Mucosa of rectum (tissue), 2 donors: ENCODE data around the gene SDF2L1.
"Not testable (repeated sequence)": the region's sequence is repeated elsewhere in the genome, so short reads cannot be mapped to it uniquely, and the experiment has no call there.

Source experiments
- H3K27ac ChIP-seq, 2 donors: one replicate each; pipeline ENCODE4 v1.7.0; 2013; ENCODE audit warnings: inconsistent platforms in 2 of 2, low read depth in 2 of 2, low read length in 2 of 2
- H3K27me3 ChIP-seq, 2 donors: one replicate each; pipeline ENCODE4 v1.7.0; 2013; ENCODE audit warnings: low read length in 2 of 2; ENCODE audit not compliant: control insufficient read depth in 2 of 2, insufficient read depth in 2 of 2
- H3K36me3 ChIP-seq, 2 donors: one replicate each; pipeline ENCODE4 v1.7.0; 2013; ENCODE audit warnings: low read length in 2 of 2; ENCODE audit not compliant: control insufficient read depth in 2 of 2, insufficient read depth in 2 of 2
- H3K4me1 ChIP-seq, 2 donors: one replicate each; pipeline ENCODE4 v1.7.0; 2013; ENCODE audit warnings: low read length in 2 of 2, mild to moderate bottlenecking in 1 of 2; ENCODE audit not compliant: control insufficient read depth in 2 of 2, insufficient read depth in 2 of 2
- H3K4me3 ChIP-seq, 2 donors: one replicate each; pipeline ENCODE4 v1.7.0; 2013; ENCODE audit warnings: low read length in 2 of 2
- H3K9ac ChIP-seq, 2 donors: one replicate each; pipeline ENCODE4 v1.7.0; 2013; ENCODE audit warnings: low read length in 2 of 2, low read depth in 1 of 2, mild to moderate bottlenecking in 1 of 2
- H3K9me3 ChIP-seq, 2 donors: one replicate each; pipeline ENCODE4 v1.7.0; 2013; ENCODE audit warnings: low read length in 2 of 2; ENCODE audit not compliant: control insufficient read depth in 2 of 2
- donor health status: healthy.
- donor health status: Normal muscosa, but diverticular disease.

The SDF2L1 gene

DNA sequence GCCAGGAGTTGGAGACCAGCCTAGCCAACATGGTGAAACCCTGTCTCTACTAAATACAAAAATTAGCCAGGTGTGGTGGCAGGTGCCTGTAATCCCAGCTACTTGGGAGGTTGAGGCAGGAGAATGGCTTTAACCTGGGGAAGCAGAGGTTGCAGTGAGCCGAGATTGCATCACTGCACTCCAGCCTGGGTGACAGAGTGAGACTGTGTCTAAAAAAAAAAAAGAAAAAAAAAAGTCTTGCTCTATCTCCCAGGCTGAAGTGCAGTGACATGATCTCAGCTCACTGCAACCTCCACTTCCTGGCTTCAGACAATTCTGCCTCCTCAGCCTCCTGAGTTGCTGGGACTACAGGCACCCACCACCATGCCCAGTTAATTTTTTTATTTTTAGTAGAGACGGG, 4.7 kb upstream of the SDF2L1 start:
- H3K36me3 ChIP-seq, H3K4me3 ChIP-seq, H3K9me3 ChIP-seq, H3K27ac ChIP-seq, H3K9ac ChIP-seq, H3K27me3 ChIP-seq: not testable (repeated sequence)
- peaks cover 7 to 10% of the 10 kb centered on the region in 2 donors for H3K4me1 ChIP-seq

GRCh38 chr22:21639359-21639758, 2.7 kb upstream of the SDF2L1 start:
- no peak overlapping the region for H3K4me3 ChIP-seq
- no peak overlapping the region for H3K27ac ChIP-seq
- H3K27me3 ChIP-seq: no peaks in the 10 kb centered on the region
- no peaks in the 10 kb centered on the region for H3K9me3 ChIP-seq
- H3K9ac ChIP-seq: no peak overlapping the region
- peaks cover 17 to 18% of the 10 kb centered on the region in 2 donors for H3K4me1 ChIP-seq
- peaks cover 0 to 6% of the 10 kb centered on the region in 2 donors for H3K36me3 ChIP-seq

DNA sequence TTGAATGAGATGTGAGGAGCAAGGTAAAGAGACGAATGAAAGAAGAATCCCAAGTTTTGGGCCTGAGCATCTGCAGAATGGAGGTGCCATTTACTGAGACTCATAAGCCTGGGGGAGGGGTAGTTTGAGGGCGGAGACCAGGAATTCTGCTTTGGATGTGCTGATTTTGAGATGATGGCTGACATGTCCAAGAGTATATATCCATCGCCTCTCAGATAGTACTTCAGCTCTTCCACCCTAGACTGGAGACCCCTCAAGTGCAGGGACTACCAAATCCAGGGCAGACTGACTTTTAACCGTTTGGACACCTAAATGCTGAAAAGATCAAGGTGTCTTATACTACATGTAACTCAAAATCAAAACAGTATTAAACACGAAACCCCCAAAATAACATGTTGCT, 1.3 kb upstream of the SDF2L1 start:
- Histone ChIP-seq H3K36me3 (peaks cover 0 to 11% of the 10 kb centered on the region in 2 donors), H3K4me3 (no peak overlapping the region), H3K9me3 (no peaks in the 10 kb centered on the region), H3K27ac (no peak overlapping the region), H3K4me1 (peaks cover 17 to 18% of the 10 kb centered on the region in 2 donors), H3K9ac (peak overlapping the region in 1 of 2 donors; percentile 63), H3K27me3 (no peaks in the 10 kb centered on the region)

DNA sequence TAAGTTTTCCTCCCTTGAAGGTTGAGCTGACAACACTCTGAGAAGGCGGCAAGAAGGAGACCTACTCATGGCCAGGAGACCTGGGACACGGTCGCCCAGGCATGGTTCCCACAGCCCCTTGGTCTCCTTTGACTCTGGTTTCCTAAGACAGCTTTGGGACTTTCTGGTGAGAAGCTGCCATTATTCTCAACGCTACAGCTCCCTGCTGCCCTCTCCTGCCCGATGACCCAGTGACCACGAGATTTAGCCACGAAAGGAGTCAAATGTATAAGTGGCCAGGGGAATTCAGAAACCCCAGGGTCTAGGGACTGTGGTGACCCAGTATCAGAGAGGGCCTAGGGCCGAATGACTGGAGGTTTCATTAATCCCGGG, 699 bp upstream of the SDF2L1 start:
- Histone ChIP-seq H3K27ac (peak overlapping the region; percentile 40 to 54), H3K4me1 (peaks cover 18% of the 10 kb centered on the region in 2 donors), H3K27me3 (no peaks in the 10 kb centered on the region), H3K4me3 (peak overlapping the region; percentile 65 to 68), H3K9me3 (no peaks in the 10 kb centered on the region), H3K9ac (peak overlapping the region; percentile 63), H3K36me3 (peaks cover 0 to 11% of the 10 kb centered on the region in 2 donors)

DNA sequence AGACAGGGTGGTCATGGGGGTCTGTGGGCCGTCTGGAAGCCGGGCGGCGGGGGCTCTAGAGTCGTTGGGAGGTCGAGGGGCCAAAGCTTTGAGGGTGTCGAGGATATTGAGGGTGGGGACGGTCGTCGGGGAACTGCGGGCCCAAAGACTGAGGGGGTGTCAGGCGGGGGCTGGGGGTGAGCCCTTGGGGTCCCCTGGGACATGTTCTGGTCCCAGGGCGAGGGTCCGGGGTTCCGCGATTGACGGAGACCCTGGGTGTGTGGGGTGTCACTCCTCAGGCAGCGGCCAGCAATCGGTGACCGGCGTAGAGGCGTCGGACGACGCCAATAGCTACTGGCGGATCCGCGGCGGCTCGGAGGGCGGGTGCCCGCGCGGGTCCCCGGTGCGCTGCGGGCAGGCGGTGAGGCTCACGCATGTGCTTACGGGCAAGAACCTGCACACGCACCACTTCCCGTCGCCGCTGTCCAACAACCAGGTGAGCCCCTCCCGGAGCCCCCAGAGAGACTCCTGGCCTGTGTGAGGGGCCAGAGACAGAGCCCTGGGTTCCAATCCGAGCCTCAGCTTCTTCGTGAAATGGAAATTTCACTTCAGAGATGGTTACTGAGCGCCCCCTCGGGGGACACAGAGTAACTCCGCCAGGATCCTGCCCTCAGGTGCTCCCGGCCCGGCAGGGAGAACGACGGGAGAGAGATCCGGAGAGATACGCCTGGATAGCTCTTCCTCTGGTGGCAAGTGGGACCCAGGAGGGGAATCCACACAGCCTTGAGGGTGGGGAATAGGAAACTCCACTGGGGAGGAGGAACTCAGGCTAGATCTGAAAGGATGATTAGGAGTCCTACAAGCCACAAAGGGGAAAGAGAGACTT, 714 bp downstream of the SDF2L1 start:
- Histone ChIP-seq H3K27me3 (no peaks in the 10 kb centered on the region), H3K4me3 (peak overlapping the region; percentile 80 to 85), H3K9me3 (no peaks in the 10 kb centered on the region), H3K9ac (peak overlapping the region; percentile 53 to 73), H3K36me3 (peaks cover 0 to 11% of the 10 kb centered on the region in 2 donors), H3K27ac (peak overlapping the region; percentile 69 to 74), H3K4me1 (peaks cover 18 to 20% of the 10 kb centered on the region in 2 donors)

- no peaks in the 10 kb centered on the region for H3K9me3 ChIP-seq
- peak overlapping the region; percentile 80 to 85 for H3K4me3 ChIP-seq
- H3K9ac ChIP-seq: peak overlapping the region in 1 of 2 donors; percentile 73
- H3K36me3 ChIP-seq: peaks cover 0 to 11% of the 10 kb centered on the region in 2 donors
- no peaks in the 10 kb centered on the region for H3K27me3 ChIP-seq
- H3K4me1 ChIP-seq: peaks cover 18 to 20% of the 10 kb centered on the region in 2 donors
- no peak overlapping the region for H3K27ac ChIP-seq
These were observed 1.6 kb downstream of the SDF2L1 start for GRCh38 chr22:21643533-21644357.

- H3K9me3 ChIP-seq, H3K27ac ChIP-seq, H3K4me3 ChIP-seq, H3K9ac ChIP-seq, H3K27me3 ChIP-seq: not testable (repeated sequence)
- Histone ChIP-seq H3K36me3 (peaks cover 0 to 14% of the 10 kb centered on the region in 2 donors), H3K4me1 (peaks cover 18 to 20% of the 10 kb centered on the region in 2 donors)
These were observed 3.4 kb downstream of the SDF2L1 start for GRCh38 chr22:21645513-21645912.

- H3K36me3 ChIP-seq: peaks cover 0 to 14% of the 10 kb centered on the region in 2 donors
These were observed 4.8 kb downstream of the SDF2L1 start for GRCh38 chr22:21646608-21647590.

DNA sequence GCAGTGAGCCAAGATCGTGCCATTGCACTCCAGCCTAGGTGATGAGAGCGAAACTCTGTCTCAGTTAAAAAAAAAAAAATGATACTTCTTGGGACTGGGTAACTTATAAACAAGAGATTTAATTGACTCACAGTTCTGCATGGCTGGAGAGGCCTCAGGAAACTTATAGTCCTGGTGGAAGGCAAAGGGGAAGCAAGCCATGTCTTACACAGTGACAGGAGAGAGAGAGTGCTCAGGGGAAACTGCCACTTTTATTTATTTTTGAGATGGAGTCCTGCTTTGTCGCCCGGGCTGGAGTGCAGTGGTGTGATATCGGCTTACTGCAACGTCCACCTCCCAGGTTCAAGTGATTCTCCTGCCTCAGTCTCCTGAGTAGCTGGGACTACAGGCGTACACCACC, 8.2 kb downstream of the SDF2L1 start:
- Histone ChIP-seq H3K27ac (no peak overlapping the region), H3K9ac (no peak overlapping the region), H3K27me3 (no peaks in the 10 kb centered on the region), H3K4me1 (peaks cover 8 to 19% of the 10 kb centered on the region in 2 donors), H3K36me3 (peaks cover 0 to 4% of the 10 kb centered on the region in 2 donors), H3K4me3 (no peak overlapping the region), H3K9me3 (no peaks in the 10 kb centered on the region)

More at GRCh38 chr22:21646608-21647590, 4.8 kb downstream of the SDF2L1 start:
- Histone ChIP-seq H3K4me1 (peaks cover 13 to 24% of the 10 kb centered on the region in 2 donors), H3K4me3 (no peak overlapping the region), H3K27me3 (no peaks in the 10 kb centered on the region), H3K27ac (no peak overlapping the region), H3K9me3 (no peaks in the 10 kb centered on the region), H3K9ac (no peak overlapping the region)
